HEK293 (cell line): ENCODE data around the gene SLC52A3.

ENCODE experiments used
- SALL2 ChIP-seq: fragments of 450-650 bp; formaldehyde crosslinking; IDR thresholded peaks from 2 replicates; pipeline ENCODE4 v1.5.0; 2017; ENCODE audit warnings: missing biosample characterization, mild to moderate bottlenecking, missing genetic modification characterization, borderline replicate concordance
- ZEB2 ChIP-seq: fragments of 450-650 bp; formaldehyde crosslinking; IDR thresholded peaks from 2 replicates; pipeline ENCODE4 v1.5.1; 2016; ENCODE audit warnings: missing biosample characterization, missing genetic modification characterization
- ZNF24 ChIP-seq: fragments of 450-650 bp; formaldehyde crosslinking; IDR thresholded peaks from 2 replicates; pipeline ENCODE4 v1.5.1; 2016; ENCODE audit warnings: missing biosample characterization, missing genetic modification characterization
- ZNF670 ChIP-seq: fragments of 450-650 bp; formaldehyde crosslinking; IDR thresholded peaks from 2 replicates; pipeline ENCODE4 v1.5.1; 2016; ENCODE audit warnings: missing biosample characterization, missing genetic modification characterization, low read depth
- ZNF792 ChIP-seq: fragments of 450-650 bp; formaldehyde crosslinking; IDR thresholded peaks from 2 replicates; pipeline ENCODE4 v1.5.1; 2016; ENCODE audit warnings: missing biosample characterization, missing genetic modification characterization
- TF ChIP-seq, protein P1 (sequence below): fragments of 450-650 bp; formaldehyde crosslinking; IDR thresholded peaks from 2 replicates; pipeline ENCODE4 v1.5.1; 2016; ENCODE audit warnings: missing biosample characterization, missing genetic modification characterization
- TF ChIP-seq, protein P2 (sequence below): fragments of 450-650 bp; formaldehyde crosslinking; IDR thresholded peaks from 2 replicates; pipeline ENCODE4 v1.5.1; 2016; ENCODE audit warnings: missing biosample characterization, missing genetic modification characterization
- TF ChIP-seq, protein P3 (sequence below): fragments of 450-650 bp; formaldehyde crosslinking; IDR thresholded peaks from 2 replicates; pipeline ENCODE4 v1.5.1; 2016; ENCODE audit warnings: missing biosample characterization, missing genetic modification characterization
- TF ChIP-seq, protein P4 (sequence below): fragments of 450-650 bp; formaldehyde crosslinking; IDR thresholded peaks from 2 replicates; pipeline ENCODE4 v1.5.1; 2016; ENCODE audit warnings: missing biosample characterization, missing genetic modification characterization
- TF ChIP-seq, protein P5 (sequence below): fragments of 450-650 bp; formaldehyde crosslinking; IDR thresholded peaks from 2 replicates; pipeline ENCODE4 v1.5.1; 2016; ENCODE audit warnings: missing biosample characterization, missing genetic modification characterization

DNA sequence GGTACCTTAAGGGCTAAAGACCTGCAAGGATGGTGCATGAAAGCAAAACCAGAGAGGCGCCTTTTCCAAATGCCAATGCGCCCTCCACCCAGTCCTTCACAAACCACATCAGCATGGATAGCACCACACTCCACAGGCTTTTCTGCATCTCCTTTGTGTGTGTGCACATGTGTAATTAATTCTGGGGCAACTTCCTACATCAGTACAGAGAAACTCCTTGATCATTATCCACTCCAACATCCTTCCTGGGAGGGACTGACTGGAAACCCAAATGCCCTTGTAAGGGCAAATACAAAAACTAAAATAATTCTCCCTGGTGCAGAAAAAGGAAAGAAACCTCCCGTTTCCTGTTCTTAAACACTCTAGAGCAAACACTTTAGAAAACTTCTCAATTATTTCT, 10.8 kb downstream of the SLC52A3 start:
- TF ChIP-seq, protein P1, sequence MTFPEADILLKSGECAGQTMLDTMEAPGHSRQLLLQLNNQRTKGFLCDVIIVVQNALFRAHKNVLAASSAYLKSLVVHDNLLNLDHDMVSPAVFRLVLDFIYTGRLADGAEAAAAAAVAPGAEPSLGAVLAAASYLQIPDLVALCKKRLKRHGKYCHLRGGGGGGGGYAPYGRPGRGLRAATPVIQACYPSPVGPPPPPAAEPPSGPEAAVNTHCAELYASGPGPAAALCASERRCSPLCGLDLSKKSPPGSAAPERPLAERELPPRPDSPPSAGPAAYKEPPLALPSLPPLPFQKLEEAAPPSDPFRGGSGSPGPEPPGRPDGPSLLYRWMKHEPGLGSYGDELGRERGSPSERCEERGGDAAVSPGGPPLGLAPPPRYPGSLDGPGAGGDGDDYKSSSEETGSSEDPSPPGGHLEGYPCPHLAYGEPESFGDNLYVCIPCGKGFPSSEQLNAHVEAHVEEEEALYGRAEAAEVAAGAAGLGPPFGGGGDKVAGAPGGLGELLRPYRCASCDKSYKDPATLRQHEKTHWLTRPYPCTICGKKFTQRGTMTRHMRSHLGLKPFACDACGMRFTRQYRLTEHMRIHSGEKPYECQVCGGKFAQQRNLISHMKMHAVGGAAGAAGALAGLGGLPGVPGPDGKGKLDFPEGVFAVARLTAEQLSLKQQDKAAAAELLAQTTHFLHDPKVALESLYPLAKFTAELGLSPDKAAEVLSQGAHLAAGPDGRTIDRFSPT (tag by site-specific recombination), result no peak
- TF ChIP-seq, protein P2, sequence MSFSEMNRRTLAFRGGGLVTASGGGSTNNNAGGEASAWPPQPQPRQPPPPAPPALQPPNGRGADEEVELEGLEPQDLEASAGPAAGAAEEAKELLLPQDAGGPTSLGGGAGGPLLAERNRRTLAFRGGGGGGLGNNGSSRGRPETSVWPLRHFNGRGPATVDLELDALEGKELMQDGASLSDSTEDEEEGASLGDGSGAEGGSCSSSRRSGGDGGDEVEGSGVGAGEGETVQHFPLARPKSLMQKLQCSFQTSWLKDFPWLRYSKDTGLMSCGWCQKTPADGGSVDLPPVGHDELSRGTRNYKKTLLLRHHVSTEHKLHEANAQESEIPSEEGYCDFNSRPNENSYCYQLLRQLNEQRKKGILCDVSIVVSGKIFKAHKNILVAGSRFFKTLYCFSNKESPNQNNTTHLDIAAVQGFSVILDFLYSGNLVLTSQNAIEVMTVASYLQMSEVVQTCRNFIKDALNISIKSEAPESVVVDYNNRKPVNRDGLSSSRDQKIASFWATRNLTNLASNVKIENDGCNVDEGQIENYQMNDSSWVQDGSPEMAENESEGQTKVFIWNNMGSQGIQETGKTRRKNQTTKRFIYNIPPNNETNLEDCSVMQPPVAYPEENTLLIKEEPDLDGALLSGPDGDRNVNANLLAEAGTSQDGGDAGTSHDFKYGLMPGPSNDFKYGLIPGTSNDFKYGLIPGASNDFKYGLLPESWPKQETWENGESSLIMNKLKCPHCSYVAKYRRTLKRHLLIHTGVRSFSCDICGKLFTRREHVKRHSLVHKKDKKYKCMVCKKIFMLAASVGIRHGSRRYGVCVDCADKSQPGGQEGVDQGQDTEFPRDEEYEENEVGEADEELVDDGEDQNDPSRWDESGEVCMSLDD (tag by site-specific recombination), result no peak
- TF ChIP-seq, protein P3, sequence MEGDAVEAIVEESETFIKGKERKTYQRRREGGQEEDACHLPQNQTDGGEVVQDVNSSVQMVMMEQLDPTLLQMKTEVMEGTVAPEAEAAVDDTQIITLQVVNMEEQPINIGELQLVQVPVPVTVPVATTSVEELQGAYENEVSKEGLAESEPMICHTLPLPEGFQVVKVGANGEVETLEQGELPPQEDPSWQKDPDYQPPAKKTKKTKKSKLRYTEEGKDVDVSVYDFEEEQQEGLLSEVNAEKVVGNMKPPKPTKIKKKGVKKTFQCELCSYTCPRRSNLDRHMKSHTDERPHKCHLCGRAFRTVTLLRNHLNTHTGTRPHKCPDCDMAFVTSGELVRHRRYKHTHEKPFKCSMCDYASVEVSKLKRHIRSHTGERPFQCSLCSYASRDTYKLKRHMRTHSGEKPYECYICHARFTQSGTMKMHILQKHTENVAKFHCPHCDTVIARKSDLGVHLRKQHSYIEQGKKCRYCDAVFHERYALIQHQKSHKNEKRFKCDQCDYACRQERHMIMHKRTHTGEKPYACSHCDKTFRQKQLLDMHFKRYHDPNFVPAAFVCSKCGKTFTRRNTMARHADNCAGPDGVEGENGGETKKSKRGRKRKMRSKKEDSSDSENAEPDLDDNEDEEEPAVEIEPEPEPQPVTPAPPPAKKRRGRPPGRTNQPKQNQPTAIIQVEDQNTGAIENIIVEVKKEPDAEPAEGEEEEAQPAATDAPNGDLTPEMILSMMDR (tag by site-specific recombination), result no peak
- TF ChIP-seq, protein P4, sequence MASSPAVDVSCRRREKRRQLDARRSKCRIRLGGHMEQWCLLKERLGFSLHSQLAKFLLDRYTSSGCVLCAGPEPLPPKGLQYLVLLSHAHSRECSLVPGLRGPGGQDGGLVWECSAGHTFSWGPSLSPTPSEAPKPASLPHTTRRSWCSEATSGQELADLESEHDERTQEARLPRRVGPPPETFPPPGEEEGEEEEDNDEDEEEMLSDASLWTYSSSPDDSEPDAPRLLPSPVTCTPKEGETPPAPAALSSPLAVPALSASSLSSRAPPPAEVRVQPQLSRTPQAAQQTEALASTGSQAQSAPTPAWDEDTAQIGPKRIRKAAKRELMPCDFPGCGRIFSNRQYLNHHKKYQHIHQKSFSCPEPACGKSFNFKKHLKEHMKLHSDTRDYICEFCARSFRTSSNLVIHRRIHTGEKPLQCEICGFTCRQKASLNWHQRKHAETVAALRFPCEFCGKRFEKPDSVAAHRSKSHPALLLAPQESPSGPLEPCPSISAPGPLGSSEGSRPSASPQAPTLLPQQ (tag by site-specific recombination), result no peak
- TF ChIP-seq ZEB2 (no peak), ZNF792 (no peak), ZNF670 (no peak), ZNF24 (tag by site-specific recombination) (no peak), SALL2 (tag by site-specific recombination) (no peak)
- TF ChIP-seq, protein P5, sequence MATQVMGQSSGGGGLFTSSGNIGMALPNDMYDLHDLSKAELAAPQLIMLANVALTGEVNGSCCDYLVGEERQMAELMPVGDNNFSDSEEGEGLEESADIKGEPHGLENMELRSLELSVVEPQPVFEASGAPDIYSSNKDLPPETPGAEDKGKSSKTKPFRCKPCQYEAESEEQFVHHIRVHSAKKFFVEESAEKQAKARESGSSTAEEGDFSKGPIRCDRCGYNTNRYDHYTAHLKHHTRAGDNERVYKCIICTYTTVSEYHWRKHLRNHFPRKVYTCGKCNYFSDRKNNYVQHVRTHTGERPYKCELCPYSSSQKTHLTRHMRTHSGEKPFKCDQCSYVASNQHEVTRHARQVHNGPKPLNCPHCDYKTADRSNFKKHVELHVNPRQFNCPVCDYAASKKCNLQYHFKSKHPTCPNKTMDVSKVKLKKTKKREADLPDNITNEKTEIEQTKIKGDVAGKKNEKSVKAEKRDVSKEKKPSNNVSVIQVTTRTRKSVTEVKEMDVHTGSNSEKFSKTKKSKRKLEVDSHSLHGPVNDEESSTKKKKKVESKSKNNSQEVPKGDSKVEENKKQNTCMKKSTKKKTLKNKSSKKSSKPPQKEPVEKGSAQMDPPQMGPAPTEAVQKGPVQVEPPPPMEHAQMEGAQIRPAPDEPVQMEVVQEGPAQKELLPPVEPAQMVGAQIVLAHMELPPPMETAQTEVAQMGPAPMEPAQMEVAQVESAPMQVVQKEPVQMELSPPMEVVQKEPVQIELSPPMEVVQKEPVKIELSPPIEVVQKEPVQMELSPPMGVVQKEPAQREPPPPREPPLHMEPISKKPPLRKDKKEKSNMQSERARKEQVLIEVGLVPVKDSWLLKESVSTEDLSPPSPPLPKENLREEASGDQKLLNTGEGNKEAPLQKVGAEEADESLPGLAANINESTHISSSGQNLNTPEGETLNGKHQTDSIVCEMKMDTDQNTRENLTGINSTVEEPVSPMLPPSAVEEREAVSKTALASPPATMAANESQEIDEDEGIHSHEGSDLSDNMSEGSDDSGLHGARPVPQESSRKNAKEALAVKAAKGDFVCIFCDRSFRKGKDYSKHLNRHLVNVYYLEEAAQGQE, result no peak
